NB4 (cell line): ENCODE measurements around the gene C9orf72.

ENCODE experiments used
- CTCF ChIP-seq: IDR thresholded peaks from one replicate; pipeline ENCODE4 v1.5.1; 2012; ENCODE audit warnings: low read depth, low read length
- POLR2A ChIP-seq: IDR thresholded peaks from 2 replicates; pipeline ENCODE4 v1.6.1; 2011; ENCODE audit warnings: mild to moderate bottlenecking; ENCODE audit not compliant: insufficient read length; ENCODE audit errors: extremely low read depth

GRCh38 chr9:27499451-27499850 lies 73.8 kb downstream of the C9orf72 start:
- TF ChIP-seq CTCF = no peak
- TF ChIP-seq POLR2A = no peak
